A549 (cell line): ENCODE results near the gene LRP4. TPM values are rescaled to one million over a fixed set of nuclear protein-coding genes. Genes with fewer than 3 reads are reported as not detected.

Experiments
- ATAC-seq, 2 experiments: fragments of 200-7000 bp in 1 of 2; fragments of >200 bp in 1 of 2; cut with Nextera tagmentation in 1 of 2; cut with Tn5 transposase in 1 of 2; 3 replicates each; pipeline versions ENCODE4 v1.8.0 to v1.9.1; 2018 to 2020; ENCODE audit warnings: mild to moderate bottlenecking in 1 of 2, moderate library complexity in 1 of 2
- CTCF ChIA-PET: fragments of 300-600 bp; sonication (Branson Sonifier 250); formaldehyde crosslinking; extraction: SDS; loops from one replicate; lab custom pipeline; 2021; ENCODE audit warnings: antibody characterized with exemption, inconsistent platforms; lab: Yijun Ruan, JAX
- POLR2A ChIA-PET: fragments of 350-600 bp; formaldehyde crosslinking; extraction: SDS; loops from one replicate; lab custom pipeline; 2021; ENCODE audit warnings: antibody characterized with exemption, inconsistent platforms; lab: Yijun Ruan, JAX
- DNase-seq, 2 experiments: peaks; one replicate each; pipeline versions ENCODE4 v3.0.0 to v3.0.0-alpha.2; 2011 to 2016; ENCODE audit warnings: low read depth in 1 of 2, low spot score in 1 of 2
- FAIRE-seq: peaks from 2 replicates; lab custom pipeline; 2011; peaks lifted over from hg19 to GRCh38; lab: Jason Lieb, UNC
- H3K27ac ChIP-seq, 2 experiments: fragments of >200 bp; sonication (Bioruptor Twin); formaldehyde crosslinking; 3 replicates each; pipeline ENCODE4 v1.5.1; 2016 to 2017
- H3K4me1 ChIP-seq: fragments of >200 bp; sonication (Bioruptor Twin); formaldehyde crosslinking; 3 replicates; pipeline ENCODE4 v1.6.1; 2016
- H3K4me2 ChIP-seq: fragments of >200 bp; sonication (Bioruptor Twin); formaldehyde crosslinking; 3 replicates; pipeline ENCODE4 v1.6.1; 2016
- H3K4me3 ChIP-seq: fragments of >200 bp; sonication (Bioruptor Twin); formaldehyde crosslinking; 3 replicates; pipeline ENCODE4 v1.5.1; 2016
- H3K9me3 ChIP-seq: fragments of >200 bp; sonication (Bioruptor Twin); formaldehyde crosslinking; 3 replicates; pipeline ENCODE4 v1.6.1; 2016
- BCL3 ChIP-seq: fragments of >200 bp; sonication (Bioruptor Twin); formaldehyde crosslinking; IDR thresholded peaks from 3 replicates; pipeline ENCODE4 v1.6.1; 2016
- BHLHE40 ChIP-seq: IDR thresholded peaks from 2 replicates; pipeline ENCODE4 v1.6.1; 2012; ENCODE audit warnings: low read depth, low read length, inconsistent platforms
- CBX2 ChIP-seq: fragments of 200-600 bp; sonication (generic); IDR thresholded peaks from 2 replicates; pipeline ENCODE4 v1.6.1; 2016; ENCODE audit warnings: low read depth, mild to moderate bottlenecking, borderline replicate concordance
- CBX8 ChIP-seq: fragments of 200-600 bp; sonication (generic); IDR thresholded peaks from 2 replicates; pipeline ENCODE4 v1.6.1; 2016
- E2F6 ChIP-seq: IDR thresholded peaks from 2 replicates; pipeline ENCODE4 v1.6.1; 2012; ENCODE audit warnings: low read depth, borderline replicate concordance
- EP300 ChIP-seq, 2 experiments: fragments of >200 bp; sonication (Bioruptor Twin); formaldehyde crosslinking; IDR thresholded peaks; 2 replicates in 1 of 2; 3 replicates in 1 of 2; pipeline ENCODE4 v1.6.1; 2016 to 2017
- HDAC2 ChIP-seq: fragments of 200-600 bp; sonication (generic); IDR thresholded peaks from 2 replicates; pipeline ENCODE4 v1.6.1; 2016
- HEYL ChIP-seq: fragments of 250-450 bp; sonication (Bioruptor Pico); IDR thresholded peaks from 2 replicates; pipeline ENCODE4 v1.8.0; 2021; ENCODE audit warnings: mild to moderate bottlenecking, moderate library complexity
- HOXA7 ChIP-seq: fragments of 250-450 bp; sonication (Bioruptor Pico); IDR thresholded peaks from 2 replicates; pipeline ENCODE4 v1.5.0; 2020; ENCODE audit warnings: mild to moderate bottlenecking, moderate library complexity
- JUNB ChIP-seq: fragments of >200 bp; sonication (Bioruptor Twin); formaldehyde crosslinking; IDR thresholded peaks from 2 replicates; pipeline ENCODE4 v1.6.1; 2016
- KDM1A ChIP-seq: fragments of 200-600 bp; sonication (generic); IDR thresholded peaks from 2 replicates; pipeline ENCODE4 v1.6.1; 2016; ENCODE audit warnings: low read depth, mild to moderate bottlenecking
- KDM5A ChIP-seq: fragments of 200-600 bp; sonication (generic); IDR thresholded peaks from 2 replicates; pipeline ENCODE4 v1.6.1; 2016; ENCODE audit warnings: antibody characterized with exemption, mild to moderate bottlenecking
- MAZ ChIP-seq: fragments of 150-350 bp; IDR thresholded peaks from 2 replicates; pipeline ENCODE4 v1.6.1; 2014; ENCODE audit warnings: antibody characterized with exemption, low read depth, low read length, borderline replicate concordance
- MYC ChIP-seq: IDR thresholded peaks from 2 replicates; pipeline ENCODE4 v1.6.1; 2012; ENCODE audit warnings: mild to moderate bottlenecking, inconsistent platforms, low read length, improper control_type of control experiment, borderline replicate concordance
- NPAS2 ChIP-seq: fragments of 250-450 bp; sonication (Bioruptor Pico); IDR thresholded peaks from 2 replicates; pipeline ENCODE4 v1.8.0; 2022; ENCODE audit warnings: mild to moderate bottlenecking, moderate library complexity, borderline replicate concordance
- NR3C1 ChIP-seq: fragments of >200 bp; sonication (Bioruptor Twin); formaldehyde crosslinking; IDR thresholded peaks from 3 replicates; pipeline ENCODE4 v1.6.1; 2017
- RARB ChIP-seq: fragments of 250-450 bp; sonication (Bioruptor Pico); IDR thresholded peaks from 2 replicates; pipeline ENCODE4 v1.8.0; 2021; ENCODE audit warnings: mild to moderate bottlenecking, moderate library complexity
- RNF2 ChIP-seq: fragments of 200-600 bp; sonication (generic); IDR thresholded peaks from 2 replicates; pipeline ENCODE4 v1.6.1; 2016; ENCODE audit warnings: low read depth, mild to moderate bottlenecking, antibody characterized with exemption, moderate library complexity, borderline replicate concordance
- SMC3 ChIP-seq: fragments of >200 bp; sonication (Bioruptor Twin); formaldehyde crosslinking; IDR thresholded peaks from 3 replicates; pipeline ENCODE4 v1.6.1; 2018; ENCODE audit warnings: inconsistent platforms
- SREBF2 ChIP-seq: fragments of 450-650 bp; IDR thresholded peaks from 2 replicates; pipeline ENCODE4 v1.6.1; 2014; ENCODE audit warnings: mild to moderate bottlenecking, moderate library complexity
- TFCP2L1 ChIP-seq: fragments of 250-450 bp; sonication (Bioruptor Pico); IDR thresholded peaks from 2 replicates; pipeline ENCODE4 v1.5.0; 2021; ENCODE audit warnings: mild to moderate bottlenecking
- TP53 ChIP-seq: fragments of 250-450 bp; sonication (Bioruptor Pico); IDR thresholded peaks from 2 replicates; pipeline ENCODE4 v1.5.0; 2021; ENCODE audit warnings: mild to moderate bottlenecking, moderate library complexity
- ZC3H11A ChIP-seq: fragments of 450-650 bp; IDR thresholded peaks from 2 replicates; pipeline ENCODE4 v1.6.1; 2014; ENCODE audit warnings: antibody characterized with exemption, mild to moderate bottlenecking
- ZNF302 ChIP-seq: fragments of 250-450 bp; sonication (Bioruptor Pico); IDR thresholded peaks from 2 replicates; pipeline ENCODE4 v1.9.0; 2021; ENCODE audit warnings: inconsistent platforms, mild to moderate bottlenecking, moderate library complexity
- ZSCAN20 ChIP-seq: fragments of 250-450 bp; sonication (Bioruptor Pico); IDR thresholded peaks from 2 replicates; pipeline ENCODE4 v1.8.0; 2022; ENCODE audit warnings: mild to moderate bottlenecking, moderate library complexity
- WGBS: methylation state at CpG from one replicate; pipeline ENCODE4 v1.1.6; 2017; ENCODE audit errors: missing lambda C conversion rate; 5-methylcytosine and 5-hydroxymethylcytosine counted together
- polyA plus RNA-seq, 4 experiments: library from polyadenylated mRNA; depleted of rRNA in 3 of 4; stranded (reverse); fragments of >200 nt; fragmentation: RNase III in 1 of 4; extraction: RNeasy Plus Mini Kit Qiagen cat#74134 plus additional on column Dnase treatment in 1 of 4; gene quantifications; 2 replicates in 3 of 4; 3 replicates in 1 of 4; pipeline ENCODE4 v1.2.3, GENCODE V29; 2011 to 2017
- TF ChIP-seq, protein P1 (sequence below): fragments of 200-600 bp; sonication (generic); IDR thresholded peaks from 2 replicates; pipeline ENCODE4 v1.6.1; 2016; ENCODE audit warnings: antibody characterized with exemption, mild to moderate bottlenecking, moderate library complexity
- TF ChIP-seq, protein P2 (sequence below): fragments of >200 bp; sonication (Bioruptor Twin); formaldehyde crosslinking; IDR thresholded peaks from 2 replicates; pipeline ENCODE4 v1.6.1; 2016
- TF ChIP-seq, protein P3 (sequence below): IDR thresholded peaks from 2 replicates; pipeline ENCODE4 v1.6.1; 2012

The LRP4 gene
- polyA plus RNA-seq, 2 of the 4 experiments (the other 2 are of a cell fraction) = 4.0 to 6.4 TPM

DNA sequence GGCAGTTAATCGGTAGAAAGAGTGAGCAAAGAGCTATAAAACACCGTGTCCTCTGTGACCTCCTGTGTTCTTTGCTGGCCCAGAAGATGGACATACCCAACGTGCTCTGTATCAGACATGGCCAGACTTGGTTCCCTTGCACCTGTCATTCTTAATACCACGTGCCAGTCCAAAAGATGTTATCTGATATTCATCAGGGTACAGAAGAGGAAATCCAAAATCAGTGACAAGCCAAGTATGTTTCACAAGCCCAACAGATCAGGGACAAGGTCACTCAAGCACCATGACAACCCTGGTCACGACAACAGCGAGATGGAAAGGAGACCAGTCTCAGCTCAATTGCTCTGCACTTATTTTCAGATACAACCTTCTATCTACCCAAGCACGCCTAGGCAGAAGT is 3.4 kb downstream of the LRP4 start:
- WGBS = 91% methylated on average over 7 of the region's 7 CpGs
- H3K4me3 ChIP-seq = no peak overlapping the region
- ATAC-seq (no peak), DNase-seq (no peak)
- H3K4me1 ChIP-seq = peaks cover 8% of the 10 kb centered on the region
- no peak overlapping the region for H3K27ac ChIP-seq
- H3K4me2 ChIP-seq = no peak overlapping the region
- H3K9me3 ChIP-seq = no peaks in the 10 kb centered on the region
- TF ChIP-seq SREBF2 = no peak
- TF ChIP-seq TFCP2L1 (CRISPR knock-in tag) = no peak
- no peak for TF ChIP-seq JUNB
- no peak for TF ChIP-seq EP300 (IDR thresholded peaks at IDR 0.05)
- TF ChIP-seq BCL3 = no peak
- TF ChIP-seq ZC3H11A = no peak
- no peak for TF ChIP-seq BHLHE40
- no peak for TF ChIP-seq MAZ
- no peak for TF ChIP-seq RARB (CRISPR knock-in tag)
- TF ChIP-seq, all 56 proteins: peak for 0
- ChIA-PET CTCF (interaction anchor here (0.7 to 8.2 kb wide), 7 partner anchors 17 to 938 kb away, joined by 3 to 103 read pairs (median 3); no protein-coding TSS in a partner anchor), POLR2A (no interaction called here)
- FAIRE-seq = no peak

GRCh38 chr11:46914363-46914762 is 4.0 kb downstream of the LRP4 start:
- Histone ChIP-seq H3K4me1 (peaks cover 8% of the 10 kb centered on the region), H3K9me3 (no peaks in the 10 kb centered on the region), H3K4me2 (no peak overlapping the region), H3K27ac (no peak overlapping the region), H3K4me3 (no peak overlapping the region)
- FAIRE-seq = no peak
- no peak for ATAC-seq
- POLR2A ChIA-PET = interaction anchor here (1.2 kb wide), 1 partner anchor 22 kb away, joined by 3 read pairs; the partner anchor contains the start of gene CSTPP1
- 50% methylated on average over 5 of the region's 5 CpGs for WGBS
- CTCF ChIA-PET = interaction anchor here (0.7 to 8.2 kb wide), 8 partner anchors 18 to 939 kb away, joined by 3 to 103 read pairs (median 4); no protein-coding TSS in a partner anchor
- no peak for DNase-seq
- TF ChIP-seq KDM1A = no peak
- TF ChIP-seq CBX2 = no peak
- TF ChIP-seq NPAS2 (CRISPR knock-in tag) = no peak
- TF ChIP-seq ZSCAN20 (CRISPR knock-in tag) = no peak
- TF ChIP-seq E2F6 = no peak
- TF ChIP-seq KDM5A = no peak
- TF ChIP-seq TFCP2L1 (CRISPR knock-in tag) = no peak

DNA sequence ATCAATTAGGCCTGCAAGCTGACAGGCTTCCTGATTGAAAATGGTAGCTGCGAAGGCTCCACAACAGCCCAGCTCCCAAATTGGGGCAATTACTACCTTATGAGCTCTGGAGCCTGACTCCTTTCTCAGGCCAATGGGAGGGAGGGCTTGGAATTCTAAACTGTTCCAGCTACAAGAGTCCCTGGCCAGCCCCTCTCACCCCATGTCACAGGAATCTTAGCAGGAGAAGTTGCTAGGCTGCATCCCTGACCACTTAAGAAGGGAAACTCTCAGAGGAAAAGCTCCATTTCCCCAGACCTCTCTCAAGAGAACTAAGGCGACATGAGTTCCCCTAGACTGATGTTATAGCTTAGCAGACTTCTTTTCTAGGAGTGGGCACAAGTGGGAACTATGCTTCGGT is 4.9 kb downstream of the LRP4 start:
- FAIRE-seq (no peak), ATAC-seq (no peak), DNase-seq (no peak)
- H3K4me2 ChIP-seq = no peak overlapping the region
- H3K9me3 ChIP-seq = no peaks in the 10 kb centered on the region
- TF ChIP-seq CBX8 = no peak
- no peak for TF ChIP-seq ZNF302 (CRISPR knock-in tag)
- no peak for TF ChIP-seq HOXA7 (CRISPR knock-in tag)
- TF ChIP-seq RARB (CRISPR knock-in tag) = no peak
- TF ChIP-seq, protein P1, sequence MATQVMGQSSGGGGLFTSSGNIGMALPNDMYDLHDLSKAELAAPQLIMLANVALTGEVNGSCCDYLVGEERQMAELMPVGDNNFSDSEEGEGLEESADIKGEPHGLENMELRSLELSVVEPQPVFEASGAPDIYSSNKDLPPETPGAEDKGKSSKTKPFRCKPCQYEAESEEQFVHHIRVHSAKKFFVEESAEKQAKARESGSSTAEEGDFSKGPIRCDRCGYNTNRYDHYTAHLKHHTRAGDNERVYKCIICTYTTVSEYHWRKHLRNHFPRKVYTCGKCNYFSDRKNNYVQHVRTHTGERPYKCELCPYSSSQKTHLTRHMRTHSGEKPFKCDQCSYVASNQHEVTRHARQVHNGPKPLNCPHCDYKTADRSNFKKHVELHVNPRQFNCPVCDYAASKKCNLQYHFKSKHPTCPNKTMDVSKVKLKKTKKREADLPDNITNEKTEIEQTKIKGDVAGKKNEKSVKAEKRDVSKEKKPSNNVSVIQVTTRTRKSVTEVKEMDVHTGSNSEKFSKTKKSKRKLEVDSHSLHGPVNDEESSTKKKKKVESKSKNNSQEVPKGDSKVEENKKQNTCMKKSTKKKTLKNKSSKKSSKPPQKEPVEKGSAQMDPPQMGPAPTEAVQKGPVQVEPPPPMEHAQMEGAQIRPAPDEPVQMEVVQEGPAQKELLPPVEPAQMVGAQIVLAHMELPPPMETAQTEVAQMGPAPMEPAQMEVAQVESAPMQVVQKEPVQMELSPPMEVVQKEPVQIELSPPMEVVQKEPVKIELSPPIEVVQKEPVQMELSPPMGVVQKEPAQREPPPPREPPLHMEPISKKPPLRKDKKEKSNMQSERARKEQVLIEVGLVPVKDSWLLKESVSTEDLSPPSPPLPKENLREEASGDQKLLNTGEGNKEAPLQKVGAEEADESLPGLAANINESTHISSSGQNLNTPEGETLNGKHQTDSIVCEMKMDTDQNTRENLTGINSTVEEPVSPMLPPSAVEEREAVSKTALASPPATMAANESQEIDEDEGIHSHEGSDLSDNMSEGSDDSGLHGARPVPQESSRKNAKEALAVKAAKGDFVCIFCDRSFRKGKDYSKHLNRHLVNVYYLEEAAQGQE = no peak
- no peak for TF ChIP-seq EP300 (IDR thresholded peaks at IDR 0.05)
- TF ChIP-seq HDAC2 = no peak
- TF ChIP-seq RNF2 = no peak
- no peak for TF ChIP-seq MYC
- TF ChIP-seq TP53 (CRISPR knock-in tag) = no peak
- TF ChIP-seq, protein P2, sequence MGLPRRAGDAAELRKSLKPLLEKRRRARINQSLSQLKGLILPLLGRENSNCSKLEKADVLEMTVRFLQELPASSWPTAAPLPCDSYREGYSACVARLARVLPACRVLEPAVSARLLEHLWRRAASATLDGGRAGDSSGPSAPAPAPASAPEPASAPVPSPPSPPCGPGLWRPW = no peak
- TF ChIP-seq ZSCAN20 (CRISPR knock-in tag) = no peak
- no peak for TF ChIP-seq NR3C1
- TF ChIP-seq SMC3 = no peak
- TF ChIP-seq, protein P3, sequence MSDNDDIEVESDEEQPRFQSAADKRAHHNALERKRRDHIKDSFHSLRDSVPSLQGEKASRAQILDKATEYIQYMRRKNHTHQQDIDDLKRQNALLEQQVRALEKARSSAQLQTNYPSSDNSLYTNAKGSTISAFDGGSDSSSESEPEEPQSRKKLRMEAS = no peak
- TF ChIP-seq HEYL = no peak
- 77% methylated on average over 3 of the region's 3 CpGs for WGBS
- no peak overlapping the region for H3K27ac ChIP-seq
- no peak overlapping the region for H3K4me3 ChIP-seq
- peaks cover 3% of the 10 kb centered on the region; the same call in 1 of the 3 replicates for H3K4me1 ChIP-seq
- ChIA-PET POLR2A (interaction anchor here (1.2 kb wide), 1 partner anchor 23 kb away, joined by 3 read pairs; the partner anchor contains the start of gene CSTPP1), CTCF (interaction anchor here (1.2 to 8.2 kb wide), 7 partner anchors 17 to 499 kb away, joined by 3 to 103 read pairs (median 5); no protein-coding TSS in a partner anchor)
